ENCODE data around the gene TACC2. TPM values are rescaled to one million over a fixed set of nuclear protein-coding genes. Genes with fewer than 3 reads are reported as not detected.

TACC2 gene
- total and polyA plus RNA-seq, 2 experiments from 2014 or later: 30.8 to 35.9 TPM

DNA sequence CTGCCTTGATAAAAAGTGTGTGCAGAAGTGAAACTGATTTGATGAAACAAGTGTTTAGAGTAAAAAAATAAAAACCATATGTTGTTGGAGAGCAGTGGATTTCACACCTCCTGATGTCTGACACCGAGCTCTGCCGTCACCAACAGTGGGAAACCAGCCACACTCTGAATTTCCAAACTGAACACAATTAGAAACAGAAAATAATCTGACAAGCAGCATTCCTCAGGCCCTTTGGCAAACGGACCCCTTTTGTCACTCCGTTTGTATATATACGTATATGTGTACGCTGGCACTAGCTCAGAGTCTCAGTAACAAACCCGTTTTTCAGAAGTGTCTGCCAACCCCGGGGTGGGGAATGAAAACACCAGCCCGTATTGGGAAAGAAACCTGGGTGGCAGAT is 32.4 kb downstream of the TACC2 start:
- Histone ChIP-seq H4K20me1 (replicated peaks; ENCODE audit: insufficient read depth) (no peaks in the 10 kb centered on the region), H3K4me1 (ENCODE audit: insufficient read depth) (peaks cover 20% of the 10 kb centered on the region), H3F3A (replicated peaks; ENCODE audit: low read depth) (no peaks in the 10 kb centered on the region), H3K79me2 (replicated peaks; ENCODE audit: insufficient read depth) (no peaks in the 10 kb centered on the region), H3K4me3 (no peak overlapping the region), H3K27me3 (ENCODE audit: insufficient read depth) (no peaks in the 10 kb centered on the region), H2AFZ (peak overlapping the region; percentile 59; the same call in 1 of the 2 replicates), H3K27ac (ENCODE audit: low read depth) (no peak overlapping the region), H3K9me2 (ENCODE audit: insufficient read depth) (no peaks in the 10 kb centered on the region), H3K4me2 (no peak overlapping the region), H3K36me3 (ENCODE audit: insufficient read depth) (no peaks in the 10 kb centered on the region)
- no peak for ATAC-seq
- peaks cover 21% of the 10 kb centered on the region for H3K4me1 Mint-ChIP-seq
- TF ChIP-seq JUNB (IDR thresholded peaks at IDR 0.05; ENCODE audit: unreplicated experiment): no peak
- TF ChIP-seq, protein P1, sequence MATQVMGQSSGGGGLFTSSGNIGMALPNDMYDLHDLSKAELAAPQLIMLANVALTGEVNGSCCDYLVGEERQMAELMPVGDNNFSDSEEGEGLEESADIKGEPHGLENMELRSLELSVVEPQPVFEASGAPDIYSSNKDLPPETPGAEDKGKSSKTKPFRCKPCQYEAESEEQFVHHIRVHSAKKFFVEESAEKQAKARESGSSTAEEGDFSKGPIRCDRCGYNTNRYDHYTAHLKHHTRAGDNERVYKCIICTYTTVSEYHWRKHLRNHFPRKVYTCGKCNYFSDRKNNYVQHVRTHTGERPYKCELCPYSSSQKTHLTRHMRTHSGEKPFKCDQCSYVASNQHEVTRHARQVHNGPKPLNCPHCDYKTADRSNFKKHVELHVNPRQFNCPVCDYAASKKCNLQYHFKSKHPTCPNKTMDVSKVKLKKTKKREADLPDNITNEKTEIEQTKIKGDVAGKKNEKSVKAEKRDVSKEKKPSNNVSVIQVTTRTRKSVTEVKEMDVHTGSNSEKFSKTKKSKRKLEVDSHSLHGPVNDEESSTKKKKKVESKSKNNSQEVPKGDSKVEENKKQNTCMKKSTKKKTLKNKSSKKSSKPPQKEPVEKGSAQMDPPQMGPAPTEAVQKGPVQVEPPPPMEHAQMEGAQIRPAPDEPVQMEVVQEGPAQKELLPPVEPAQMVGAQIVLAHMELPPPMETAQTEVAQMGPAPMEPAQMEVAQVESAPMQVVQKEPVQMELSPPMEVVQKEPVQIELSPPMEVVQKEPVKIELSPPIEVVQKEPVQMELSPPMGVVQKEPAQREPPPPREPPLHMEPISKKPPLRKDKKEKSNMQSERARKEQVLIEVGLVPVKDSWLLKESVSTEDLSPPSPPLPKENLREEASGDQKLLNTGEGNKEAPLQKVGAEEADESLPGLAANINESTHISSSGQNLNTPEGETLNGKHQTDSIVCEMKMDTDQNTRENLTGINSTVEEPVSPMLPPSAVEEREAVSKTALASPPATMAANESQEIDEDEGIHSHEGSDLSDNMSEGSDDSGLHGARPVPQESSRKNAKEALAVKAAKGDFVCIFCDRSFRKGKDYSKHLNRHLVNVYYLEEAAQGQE (IDR thresholded peaks at IDR 0.05; ENCODE audit: unreplicated experiment): no peak
- no peak for TF ChIP-seq CREB1 (CRISPR knock-in tag; IDR thresholded peaks at IDR 0.05; ENCODE audit: low read depth)
- no peak for TF ChIP-seq POLR2AphosphoS5 (IDR thresholded peaks at IDR 0.05; ENCODE audit: low read depth)
- TF ChIP-seq NANOG (IDR thresholded peaks at IDR 0.05; ENCODE audit: borderline replicate concordance): no peak
- TF ChIP-seq ZNF331 (CRISPR knock-in tag; IDR thresholded peaks at IDR 0.05; ENCODE audit: low read depth): no peak
- no peaks in the 10 kb centered on the region for H3K36me3 Mint-ChIP-seq (ENCODE audit: low read depth)
- H3K9me3 Mint-ChIP-seq: no peaks in the 10 kb centered on the region; the same call in 2 of the 3 replicates
- no peak overlapping the region for H3K4me3 Mint-ChIP-seq
- H3K27ac Mint-ChIP-seq: no peak overlapping the region
- no peak for DNase-seq (ENCODE audit: low spot score)
- H3K27me3 Mint-ChIP-seq (ENCODE audit: insufficient read depth, low read depth, poor library complexity): peaks cover 11% of the 10 kb centered on the region

DNA sequence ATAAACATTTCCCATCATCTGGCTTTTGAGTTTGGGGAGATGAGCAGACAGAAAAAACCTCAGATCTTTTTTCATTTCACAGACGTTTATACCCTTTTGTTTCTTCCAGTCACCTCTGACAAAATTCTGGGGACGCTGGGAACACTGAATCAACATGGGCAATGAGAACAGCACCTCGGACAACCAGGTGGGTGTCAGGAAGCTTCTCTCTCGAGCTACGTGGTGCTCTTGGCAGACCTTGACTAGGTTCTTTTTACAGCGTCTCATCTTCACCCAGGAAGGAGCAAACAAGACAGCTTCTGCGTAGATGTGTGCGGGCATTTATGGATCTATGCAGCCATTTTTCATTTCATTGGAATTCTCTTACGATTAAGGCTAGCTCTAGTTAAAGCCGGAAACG is 32.9 kb downstream of the TACC2 start:
- H3K4me3 ChIP-seq: no peak overlapping the region
- Mint-ChIP-seq H3K9me3 (no peaks in the 10 kb centered on the region; the same call in 2 of the 3 replicates), H3K36me3 (ENCODE audit: low read depth) (no peaks in the 10 kb centered on the region), H3K27me3 (ENCODE audit: insufficient read depth, low read depth, poor library complexity) (peaks cover 10% of the 10 kb centered on the region), H3K27ac (no peak overlapping the region), H3K4me3 (no peak overlapping the region), H3K4me1 (peaks cover 21% of the 10 kb centered on the region)
- H3K4me2 ChIP-seq: no peak overlapping the region
- no peaks in the 10 kb centered on the region for H3F3A ChIP-seq (replicated peaks; ENCODE audit: low read depth)
- no peaks in the 10 kb centered on the region for H3K9me2 ChIP-seq (ENCODE audit: insufficient read depth)
- no peaks in the 10 kb centered on the region for H3K36me3 ChIP-seq (ENCODE audit: insufficient read depth)
- H3K27me3 ChIP-seq (ENCODE audit: insufficient read depth): no peaks in the 10 kb centered on the region
- no peak for TF ChIP-seq ZNF114 (CRISPR knock-in tag; IDR thresholded peaks at IDR 0.05)
- TF ChIP-seq CREB1 (CRISPR knock-in tag; IDR thresholded peaks at IDR 0.05; ENCODE audit: low read depth): no peak
- no peak for TF ChIP-seq EZH2 (IDR thresholded peaks at IDR 0.05; ENCODE audit: low read depth, unreplicated experiment)
- TF ChIP-seq ZNF331 (CRISPR knock-in tag; IDR thresholded peaks at IDR 0.05; ENCODE audit: low read depth): no peak
- TF ChIP-seq, protein P2, sequence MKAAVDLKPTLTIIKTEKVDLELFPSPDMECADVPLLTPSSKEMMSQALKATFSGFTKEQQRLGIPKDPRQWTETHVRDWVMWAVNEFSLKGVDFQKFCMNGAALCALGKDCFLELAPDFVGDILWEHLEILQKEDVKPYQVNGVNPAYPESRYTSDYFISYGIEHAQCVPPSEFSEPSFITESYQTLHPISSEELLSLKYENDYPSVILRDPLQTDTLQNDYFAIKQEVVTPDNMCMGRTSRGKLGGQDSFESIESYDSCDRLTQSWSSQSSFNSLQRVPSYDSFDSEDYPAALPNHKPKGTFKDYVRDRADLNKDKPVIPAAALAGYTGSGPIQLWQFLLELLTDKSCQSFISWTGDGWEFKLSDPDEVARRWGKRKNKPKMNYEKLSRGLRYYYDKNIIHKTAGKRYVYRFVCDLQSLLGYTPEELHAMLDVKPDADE (IDR thresholded peaks at IDR 0.05): no peak
- no peak for TF ChIP-seq EZH2phosphoT487 (IDR thresholded peaks at IDR 0.05; ENCODE audit: unreplicated experiment)
- TF ChIP-seq JUNB (IDR thresholded peaks at IDR 0.05; ENCODE audit: unreplicated experiment): no peak
- no peak for TF ChIP-seq NANOG (IDR thresholded peaks at IDR 0.05; ENCODE audit: borderline replicate concordance)
- TF ChIP-seq, protein P3, sequence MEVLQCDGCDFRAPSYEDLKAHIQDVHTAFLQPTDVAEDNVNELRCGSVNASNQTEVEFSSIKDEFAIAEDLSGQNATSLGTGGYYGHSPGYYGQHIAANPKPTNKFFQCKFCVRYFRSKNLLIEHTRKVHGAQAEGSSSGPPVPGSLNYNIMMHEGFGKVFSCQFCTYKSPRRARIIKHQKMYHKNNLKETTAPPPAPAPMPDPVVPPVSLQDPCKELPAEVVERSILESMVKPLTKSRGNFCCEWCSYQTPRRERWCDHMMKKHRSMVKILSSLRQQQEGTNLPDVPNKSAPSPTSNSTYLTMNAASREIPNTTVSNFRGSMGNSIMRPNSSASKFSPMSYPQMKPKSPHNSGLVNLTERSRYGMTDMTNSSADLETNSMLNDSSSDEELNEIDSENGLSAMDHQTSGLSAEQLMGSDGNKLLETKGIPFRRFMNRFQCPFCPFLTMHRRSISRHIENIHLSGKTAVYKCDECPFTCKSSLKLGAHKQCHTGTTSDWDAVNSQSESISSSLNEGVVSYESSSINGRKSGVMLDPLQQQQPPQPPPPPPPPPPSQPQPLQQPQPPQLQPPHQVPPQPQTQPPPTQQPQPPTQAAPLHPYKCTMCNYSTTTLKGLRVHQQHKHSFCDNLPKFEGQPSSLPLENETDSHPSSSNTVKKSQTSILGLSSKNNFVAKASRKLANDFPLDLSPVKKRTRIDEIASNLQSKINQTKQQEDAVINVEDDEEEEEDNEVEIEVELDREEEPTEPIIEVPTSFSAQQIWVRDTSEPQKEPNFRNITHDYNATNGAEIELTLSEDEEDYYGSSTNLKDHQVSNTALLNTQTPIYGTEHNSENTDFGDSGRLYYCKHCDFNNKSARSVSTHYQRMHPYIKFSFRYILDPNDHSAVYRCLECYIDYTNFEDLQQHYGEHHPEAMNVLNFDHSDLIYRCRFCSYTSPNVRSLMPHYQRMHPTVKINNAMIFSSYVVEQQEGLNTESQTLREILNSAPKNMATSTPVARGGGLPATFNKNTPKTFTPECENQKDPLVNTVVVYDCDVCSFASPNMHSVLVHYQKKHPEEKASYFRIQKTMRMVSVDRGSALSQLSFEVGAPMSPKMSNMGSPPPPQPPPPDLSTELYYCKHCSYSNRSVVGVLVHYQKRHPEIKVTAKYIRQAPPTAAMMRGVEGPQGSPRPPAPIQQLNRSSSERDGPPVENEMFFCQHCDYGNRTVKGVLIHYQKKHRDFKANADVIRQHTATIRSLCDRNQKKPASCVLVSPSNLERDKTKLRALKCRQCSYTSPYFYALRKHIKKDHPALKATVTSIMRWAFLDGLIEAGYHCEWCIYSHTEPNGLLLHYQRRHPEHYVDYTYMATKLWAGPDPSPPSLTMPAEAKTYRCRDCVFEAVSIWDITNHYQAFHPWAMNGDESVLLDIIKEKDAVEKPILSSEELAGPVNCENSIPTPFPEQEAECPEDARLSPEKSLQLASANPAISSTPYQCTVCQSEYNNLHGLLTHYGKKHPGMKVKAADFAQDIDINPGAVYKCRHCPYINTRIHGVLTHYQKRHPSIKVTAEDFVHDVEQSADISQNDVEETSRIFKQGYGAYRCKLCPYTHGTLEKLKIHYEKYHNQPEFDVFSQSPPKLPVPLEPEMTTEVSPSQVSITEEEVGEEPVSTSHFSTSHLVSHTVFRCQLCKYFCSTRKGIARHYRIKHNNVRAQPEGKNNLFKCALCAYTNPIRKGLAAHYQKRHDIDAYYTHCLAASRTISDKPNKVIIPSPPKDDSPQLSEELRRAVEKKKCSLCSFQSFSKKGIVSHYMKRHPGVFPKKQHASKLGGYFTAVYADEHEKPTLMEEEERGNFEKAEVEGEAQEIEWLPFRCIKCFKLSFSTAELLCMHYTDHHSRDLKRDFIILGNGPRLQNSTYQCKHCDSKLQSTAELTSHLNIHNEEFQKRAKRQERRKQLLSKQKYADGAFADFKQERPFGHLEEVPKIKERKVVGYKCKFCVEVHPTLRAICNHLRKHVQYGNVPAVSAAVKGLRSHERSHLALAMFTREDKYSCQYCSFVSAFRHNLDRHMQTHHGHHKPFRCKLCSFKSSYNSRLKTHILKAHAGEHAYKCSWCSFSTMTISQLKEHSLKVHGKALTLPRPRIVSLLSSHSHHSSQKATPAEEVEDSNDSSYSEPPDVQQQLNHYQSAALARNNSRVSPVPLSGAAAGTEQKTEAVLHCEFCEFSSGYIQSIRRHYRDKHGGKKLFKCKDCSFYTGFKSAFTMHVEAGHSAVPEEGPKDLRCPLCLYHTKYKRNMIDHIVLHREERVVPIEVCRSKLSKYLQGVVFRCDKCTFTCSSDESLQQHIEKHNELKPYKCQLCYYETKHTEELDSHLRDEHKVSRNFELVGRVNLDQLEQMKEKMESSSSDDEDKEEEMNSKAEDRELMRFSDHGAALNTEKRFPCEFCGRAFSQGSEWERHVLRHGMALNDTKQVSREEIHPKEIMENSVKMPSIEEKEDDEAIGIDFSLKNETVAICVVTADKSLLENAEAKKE (CRISPR knock-in tag; IDR thresholded peaks at IDR 0.05): no peak
- ATAC-seq: no peak
- no peak overlapping the region for H3K27ac ChIP-seq (ENCODE audit: low read depth)
- peaks cover 20% of the 10 kb centered on the region for H3K4me1 ChIP-seq (ENCODE audit: insufficient read depth)
- no peaks in the 10 kb centered on the region for H3K79me2 ChIP-seq (replicated peaks; ENCODE audit: insufficient read depth)
- no peaks in the 10 kb centered on the region for H4K20me1 ChIP-seq (replicated peaks; ENCODE audit: insufficient read depth)
- H2AFZ ChIP-seq: peak overlapping the region; percentile 59; the same call in 1 of the 2 replicates
- DNase-seq (ENCODE audit: low spot score): no peak
